Measurements from ENCODE around the gene HSD17B11.

GRCh38 chr4:87345139-87345538 lies 45.8 kb downstream of the HSD17B11 start:
- TF ChIP-seq POLR2A (IDR thresholded peaks at IDR 0.05; ENCODE audit: low read length), result no peak
- no peak for TF ChIP-seq GATA1 (IDR thresholded peaks at IDR 0.05; ENCODE audit: low read depth, low read length)

All from erythroblast (primary cell).